ENCODE data around the gene RBP3.

GRCh38 chr10:47353351-47353750, 5.2 kb downstream of the RBP3 start:
- TF ChIP-seq CTCF (IDR thresholded peaks at IDR 0.05 in 4 of 5, conservative IDR thresholded peaks at IDR 0.05 in 1 of 5), result no peak
- TF ChIP-seq POLR2A (IDR thresholded peaks at IDR 0.05), result no peak

Measured in gastrocnemius medialis (tissue), 4 donors.